GM18873 (cell line): ENCODE results near the gene TIAM1.

ENCODE experiments used
- ATAC-seq: cut with Tn5 transposase; IDR thresholded peaks from one replicate; pipeline ENCODE4 v1.9.1; 2021; ENCODE audit warnings: mild to moderate bottlenecking, moderate library complexity, moderate number of reproducible peaks; ENCODE audit not compliant: unreplicated experiment, low FRiP score

The TIAM1 gene, protein sequence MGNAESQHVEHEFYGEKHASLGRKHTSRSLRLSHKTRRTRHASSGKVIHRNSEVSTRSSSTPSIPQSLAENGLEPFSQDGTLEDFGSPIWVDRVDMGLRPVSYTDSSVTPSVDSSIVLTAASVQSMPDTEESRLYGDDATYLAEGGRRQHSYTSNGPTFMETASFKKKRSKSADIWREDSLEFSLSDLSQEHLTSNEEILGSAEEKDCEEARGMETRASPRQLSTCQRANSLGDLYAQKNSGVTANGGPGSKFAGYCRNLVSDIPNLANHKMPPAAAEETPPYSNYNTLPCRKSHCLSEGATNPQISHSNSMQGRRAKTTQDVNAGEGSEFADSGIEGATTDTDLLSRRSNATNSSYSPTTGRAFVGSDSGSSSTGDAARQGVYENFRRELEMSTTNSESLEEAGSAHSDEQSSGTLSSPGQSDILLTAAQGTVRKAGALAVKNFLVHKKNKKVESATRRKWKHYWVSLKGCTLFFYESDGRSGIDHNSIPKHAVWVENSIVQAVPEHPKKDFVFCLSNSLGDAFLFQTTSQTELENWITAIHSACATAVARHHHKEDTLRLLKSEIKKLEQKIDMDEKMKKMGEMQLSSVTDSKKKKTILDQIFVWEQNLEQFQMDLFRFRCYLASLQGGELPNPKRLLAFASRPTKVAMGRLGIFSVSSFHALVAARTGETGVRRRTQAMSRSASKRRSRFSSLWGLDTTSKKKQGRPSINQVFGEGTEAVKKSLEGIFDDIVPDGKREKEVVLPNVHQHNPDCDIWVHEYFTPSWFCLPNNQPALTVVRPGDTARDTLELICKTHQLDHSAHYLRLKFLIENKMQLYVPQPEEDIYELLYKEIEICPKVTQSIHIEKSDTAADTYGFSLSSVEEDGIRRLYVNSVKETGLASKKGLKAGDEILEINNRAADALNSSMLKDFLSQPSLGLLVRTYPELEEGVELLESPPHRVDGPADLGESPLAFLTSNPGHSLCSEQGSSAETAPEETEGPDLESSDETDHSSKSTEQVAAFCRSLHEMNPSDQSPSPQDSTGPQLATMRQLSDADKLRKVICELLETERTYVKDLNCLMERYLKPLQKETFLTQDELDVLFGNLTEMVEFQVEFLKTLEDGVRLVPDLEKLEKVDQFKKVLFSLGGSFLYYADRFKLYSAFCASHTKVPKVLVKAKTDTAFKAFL (N-terminal part only)

GRCh38 chr21:31343680-31344480, at the start of gene TIAM1:
TIAM1 (minus strand) TSS chr21:31344261; CDS start chr21:31266972, 77,289 bp downstream.
- no peak for ATAC-seq

- no peak for ATAC-seq
Observed at GRCh38 chr21:31387560-31388186, 43.6 kb upstream of the TIAM1 start.

- ATAC-seq, result no peak
Observed at GRCh38 chr21:31386006-31386405, 41.9 kb upstream of the TIAM1 start.

DNA sequence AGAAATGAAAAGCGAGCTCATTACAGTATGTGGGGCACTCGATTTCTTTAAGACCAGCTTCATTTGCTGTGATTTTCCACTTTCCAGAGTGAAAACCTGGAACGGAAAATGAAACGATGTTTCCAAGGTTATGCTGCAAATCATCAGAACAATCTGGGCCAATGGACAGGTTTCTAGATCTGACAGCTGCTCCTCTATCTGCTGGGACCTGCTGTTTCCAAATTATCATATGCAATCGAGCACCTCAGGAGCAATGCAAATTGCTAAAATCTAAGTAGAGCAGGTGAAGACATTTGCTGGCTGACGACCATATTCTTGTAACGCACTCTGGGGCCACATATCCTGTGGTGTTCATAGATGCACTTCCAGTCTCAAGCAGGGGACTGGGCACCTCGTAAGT, 39.7 kb upstream of the TIAM1 start:
- ATAC-seq, result no peak

GRCh38 chr21:31382060-31382459, 38.0 kb upstream of the TIAM1 start:
- ATAC-seq, result no peak

- ATAC-seq, result no peak
Observed at GRCh38 chr21:31376301-31376700, 32.2 kb upstream of the TIAM1 start.

- ATAC-seq, result no peak
Observed at GRCh38 chr21:31374395-31374794, 30.3 kb upstream of the TIAM1 start.

- no peak for ATAC-seq
Observed at GRCh38 chr21:31372471-31372765, 28.4 kb upstream of the TIAM1 start.

DNA sequence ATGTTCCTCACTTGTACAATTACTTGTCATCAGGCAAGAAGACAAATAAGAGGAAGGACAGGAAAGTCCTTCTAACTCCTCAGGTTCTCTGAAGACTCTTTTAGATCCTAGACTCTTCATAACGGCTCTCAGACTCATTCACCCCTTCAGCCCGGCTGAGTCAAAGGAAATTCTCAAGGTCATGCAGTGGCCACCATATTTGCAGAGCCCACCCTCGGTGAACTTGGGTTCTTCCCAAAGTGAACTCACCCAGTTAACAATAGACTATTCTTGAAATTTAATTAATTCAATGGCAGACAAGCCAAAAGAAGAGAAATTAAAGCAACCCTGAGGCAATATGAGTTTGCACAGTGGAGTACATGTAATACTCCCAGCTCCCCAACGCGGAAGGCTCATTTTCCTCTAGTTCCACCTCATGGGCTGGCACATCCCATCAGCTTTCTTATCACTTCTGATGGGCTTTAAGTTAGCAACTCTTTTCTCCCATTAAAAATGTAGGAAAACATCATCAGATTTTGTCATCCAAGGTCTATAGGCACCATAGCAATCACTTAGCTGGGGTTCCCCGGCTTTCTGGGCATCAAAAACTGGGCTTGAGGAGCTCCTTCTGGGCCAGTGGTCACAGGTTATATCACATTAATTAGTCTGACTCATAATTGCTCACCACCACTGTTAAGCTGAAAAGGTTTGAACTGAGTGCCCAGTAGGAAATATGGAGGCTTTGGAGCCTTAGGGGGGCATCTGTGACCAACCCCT, 27.8 kb upstream of the TIAM1 start:
- no peak for ATAC-seq

DNA sequence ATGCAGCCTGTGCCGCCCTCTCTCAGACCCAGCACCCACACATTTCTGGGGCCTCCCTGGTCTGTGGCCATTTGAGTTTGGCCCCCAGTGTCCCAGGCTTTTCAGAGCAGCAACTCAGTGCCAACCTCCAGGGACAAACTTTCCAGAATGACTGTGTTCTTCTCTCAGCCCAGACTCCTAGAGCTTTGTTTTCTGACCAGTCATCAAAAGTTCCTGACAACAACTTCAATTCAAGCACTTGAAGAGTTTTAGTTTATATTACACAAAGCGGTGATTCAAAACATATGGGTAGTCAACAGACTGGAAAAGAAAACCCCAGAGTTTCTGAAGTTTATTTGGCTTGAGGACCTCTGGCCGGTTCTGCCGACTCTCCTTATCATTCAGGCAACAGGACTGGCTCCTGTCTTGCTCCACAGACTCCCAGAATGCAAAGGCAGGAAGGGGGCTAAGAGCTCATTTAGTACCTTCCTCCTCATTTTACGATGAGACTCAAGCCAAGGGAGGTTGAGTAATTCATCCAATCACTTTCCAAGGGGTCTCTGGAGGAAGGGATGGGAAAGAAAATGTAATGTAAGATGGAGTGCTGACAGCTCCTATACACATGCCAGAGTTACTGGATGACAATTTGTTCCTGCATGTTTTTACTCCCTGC, 27.0 kb upstream of the TIAM1 start:
- no peak for ATAC-seq

DNA sequence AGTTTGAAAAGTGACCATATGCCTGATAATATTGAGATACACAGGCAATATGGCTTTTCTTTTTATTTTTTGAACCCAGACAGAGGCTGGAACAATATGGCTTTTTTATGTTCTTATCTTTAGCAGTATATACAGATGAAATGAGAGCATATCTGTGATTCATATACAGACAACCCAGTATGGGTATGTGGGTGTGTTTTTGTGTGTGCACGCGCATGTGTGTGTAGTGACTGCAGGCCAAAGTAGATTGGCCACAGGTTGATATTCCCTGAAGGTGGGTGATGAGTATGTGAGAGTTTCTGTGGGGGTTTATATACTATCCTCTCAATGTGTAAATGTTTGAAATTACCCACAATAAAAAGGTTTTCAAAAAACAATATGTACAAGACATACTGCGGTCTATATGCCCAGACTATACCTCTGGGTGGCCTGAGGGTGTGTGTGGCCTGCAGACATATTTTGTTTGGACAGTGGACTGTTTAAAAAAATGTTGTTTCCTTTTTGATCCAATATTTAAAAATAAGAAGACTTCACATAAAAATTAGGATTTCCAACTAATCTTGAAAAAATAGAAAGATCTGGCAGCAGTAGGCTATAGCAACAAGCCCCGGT, 26.3 kb upstream of the TIAM1 start:
- ATAC-seq, result no peak

DNA sequence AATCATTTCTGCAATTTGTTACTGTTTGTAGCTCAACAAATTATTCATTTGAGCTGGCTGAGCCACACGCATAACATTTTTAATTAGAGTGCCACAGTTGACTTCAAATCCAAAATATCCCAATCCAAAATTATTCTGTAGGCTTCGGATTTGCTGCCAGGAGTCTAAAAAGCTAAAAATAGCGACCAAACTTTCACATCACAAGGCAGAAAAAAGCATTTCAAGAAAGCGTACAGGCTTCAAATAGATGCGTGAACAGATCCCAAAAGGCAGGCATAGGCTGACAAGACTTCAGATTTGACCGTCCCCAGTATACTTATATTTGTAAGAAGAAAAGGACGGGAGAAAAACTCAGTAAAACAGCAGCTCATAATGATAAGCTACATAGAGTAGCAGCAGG, 24.3 kb upstream of the TIAM1 start:
- no peak for ATAC-seq

- no peak for ATAC-seq
Observed at GRCh38 chr21:31367801-31368200, 23.7 kb upstream of the TIAM1 start.

GRCh38 chr21:31366825-31367224, 22.8 kb upstream of the TIAM1 start:
- no peak for ATAC-seq

DNA sequence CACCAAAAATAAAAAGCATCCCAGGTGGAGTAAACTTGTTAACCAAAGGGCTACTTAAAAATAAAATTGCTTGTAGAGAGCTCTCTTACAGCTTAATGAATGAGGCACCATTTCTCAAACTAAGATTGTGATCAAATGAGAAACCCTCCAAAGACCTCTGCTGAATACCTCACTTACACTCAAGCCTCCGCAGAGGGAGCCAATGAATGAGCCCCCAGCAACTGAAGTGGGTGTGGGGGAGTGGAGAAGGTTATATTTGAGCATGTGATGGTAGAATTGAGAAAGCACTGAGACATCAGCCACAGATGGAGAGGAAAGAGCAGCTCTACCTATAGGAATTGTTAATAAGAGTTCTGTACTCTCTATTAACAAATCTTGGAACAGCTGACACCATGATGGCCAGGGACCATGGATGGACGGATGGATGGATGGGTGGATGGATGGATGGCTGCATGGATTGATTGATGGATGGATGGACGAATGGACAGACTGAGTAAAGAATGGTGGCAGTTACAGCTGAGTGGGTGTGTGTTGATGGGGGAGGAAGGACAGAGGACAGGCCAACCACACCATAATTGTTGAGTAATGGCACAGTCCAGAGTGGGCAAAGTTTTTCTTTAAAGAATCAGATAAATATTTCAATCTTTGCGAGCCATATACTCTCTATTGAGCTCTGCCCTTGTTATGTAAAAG, 20.3 kb upstream of the TIAM1 start:
- no peak for ATAC-seq

DNA sequence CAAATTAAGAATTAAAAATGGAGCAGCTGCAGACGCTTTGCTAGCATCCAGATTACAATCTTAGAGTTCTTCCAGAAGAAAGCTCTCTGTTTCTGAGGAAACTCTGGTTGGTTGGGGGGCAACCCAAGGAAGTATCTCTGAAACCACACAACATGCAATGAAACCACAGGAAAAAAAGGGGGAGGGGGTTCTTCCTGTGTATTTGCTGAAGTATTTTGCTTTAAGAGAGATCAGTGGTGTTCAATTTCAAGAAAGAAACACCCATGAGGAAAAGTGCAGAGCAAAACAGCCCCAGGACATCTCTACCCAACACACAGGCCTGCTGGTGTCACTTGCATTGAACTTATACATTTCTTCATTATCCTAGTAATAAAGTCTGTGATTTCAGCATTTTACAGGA, 19.7 kb upstream of the TIAM1 start:
- ATAC-seq, result no peak

DNA sequence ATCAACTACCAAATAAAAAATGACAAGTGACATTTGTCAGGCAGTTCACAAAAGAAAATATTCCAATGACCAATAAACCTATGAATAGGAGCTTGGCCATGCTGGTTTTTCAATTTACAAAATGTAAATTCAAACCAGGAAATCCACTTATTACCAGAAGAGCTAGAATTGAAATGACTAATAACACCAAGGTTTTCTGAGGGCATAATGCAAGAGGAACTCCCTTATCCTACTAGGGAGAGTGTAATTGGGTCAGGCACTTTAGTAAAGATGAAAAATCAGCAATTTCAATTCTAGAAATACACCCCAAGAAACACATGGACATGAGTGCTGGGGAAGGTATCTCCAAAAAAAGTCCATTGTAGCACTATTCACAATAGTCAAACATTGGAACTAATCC, 16.7 kb upstream of the TIAM1 start:
- no peak for ATAC-seq

GRCh38 chr21:31358158-31358557, 14.1 kb upstream of the TIAM1 start:
- no peak for ATAC-seq
